GM19397 (cell line): ENCODE data around the gene POFUT2.
"Not testable (repeated sequence)": the region's sequence is repeated elsewhere in the genome, so short reads cannot be mapped to it uniquely, and the experiment has no call there.

Experiments
- ATAC-seq: cut with Tn5 transposase; IDR thresholded peaks from one replicate; pipeline ENCODE4 v1.9.1; 2021; ENCODE audit warnings: mild to moderate bottlenecking, moderate library complexity; ENCODE audit not compliant: unreplicated experiment

POFUT2 gene

GRCh38 chr21:45326169-45326851 lies 38.6 kb upstream of the POFUT2 start:
- ATAC-seq, result no peak

- ATAC-seq, result no peak
Measured at GRCh38 chr21:45325206-45326168, 37.8 kb upstream of the POFUT2 start.

GRCh38 chr21:45324489-45325205 lies 37.0 kb upstream of the POFUT2 start:
- ATAC-seq, result no peak

GRCh38 chr21:45323487-45324311 lies 36.0 kb upstream of the POFUT2 start:
- no peak for ATAC-seq

GRCh38 chr21:45322960-45323461 lies 35.3 kb upstream of the POFUT2 start:
- no peak for ATAC-seq

- no peak for ATAC-seq
Measured at GRCh38 chr21:45322231-45322959, 34.7 kb upstream of the POFUT2 start.

GRCh38 chr21:45320261-45321025 lies 32.7 kb upstream of the POFUT2 start:
- ATAC-seq, result no peak

- ATAC-seq, result no peak
Measured at GRCh38 chr21:45319461-45320211, 31.9 kb upstream of the POFUT2 start.

- no peak for ATAC-seq
Measured at GRCh38 chr21:45318556-45319404, 31.1 kb upstream of the POFUT2 start.

GRCh38 chr21:45318146-45318555 lies 30.5 kb upstream of the POFUT2 start:
- no peak for ATAC-seq

- no peak for ATAC-seq
Measured at GRCh38 chr21:45317398-45318145, 29.9 kb upstream of the POFUT2 start.

- no peak for ATAC-seq
Measured at GRCh38 chr21:45316871-45317397, 29.2 kb upstream of the POFUT2 start.

GRCh38 chr21:45315676-45316470 lies 28.2 kb upstream of the POFUT2 start:
- not testable (repeated sequence) for ATAC-seq

GRCh38 chr21:45313682-45314081 lies 26.0 kb upstream of the POFUT2 start:
- no peak for ATAC-seq

- no peak for ATAC-seq
Measured at GRCh38 chr21:45313015-45313414, 25.3 kb upstream of the POFUT2 start.
